Neuron (in vitro differentiated cells): ENCODE measurements around the gene GINS2.

Experiments used
- H2AFZ ChIP-seq: one replicate; pipeline ENCODE4 v1.6.1; 2013; ENCODE audit warnings: low read depth, mild to moderate bottlenecking, inconsistent platforms, low read length, moderate library complexity
- H3K27me3 ChIP-seq: one replicate; pipeline ENCODE4 v1.6.1; 2013; ENCODE audit warnings: low read length; ENCODE audit not compliant: insufficient read depth
- H3K36me3 ChIP-seq: one replicate; pipeline ENCODE4 v1.6.1; 2013; ENCODE audit warnings: low read length; ENCODE audit not compliant: insufficient read depth
- H3K4me1 ChIP-seq: one replicate; pipeline ENCODE4 v1.6.1; 2013; ENCODE audit warnings: low read length; ENCODE audit not compliant: insufficient read depth
- H3K4me3 ChIP-seq: 2 replicates; pipeline ENCODE4 v1.5.1; 2013; ENCODE audit warnings: mild to moderate bottlenecking, low read length, moderate library complexity
- H3K9me3 ChIP-seq: one replicate; pipeline ENCODE4 v1.6.1; 2013; ENCODE audit warnings: low read length

Gene GINS2

DNA sequence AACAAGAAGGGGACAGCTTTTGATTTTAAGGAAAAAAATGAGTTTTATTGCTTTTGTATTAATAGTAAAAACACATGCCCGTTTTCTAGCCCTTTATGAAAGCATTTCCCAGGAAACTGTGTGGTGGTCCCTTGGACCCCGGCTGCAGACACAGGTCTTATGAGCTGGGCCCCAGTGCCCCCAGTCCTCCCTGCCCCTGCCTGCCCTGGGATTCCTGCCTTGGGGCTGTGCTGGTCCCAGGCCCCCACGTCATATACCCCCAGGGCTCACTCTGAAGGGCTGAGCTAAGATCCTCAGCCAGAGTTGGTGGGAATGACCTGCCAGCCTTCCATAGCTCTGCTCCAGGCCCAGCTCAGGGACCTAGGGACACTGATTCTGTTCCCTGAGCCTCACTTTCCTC lies 30.8 kb downstream of the GINS2 start:
- H3K36me3 ChIP-seq: peaks cover 58% of the 10 kb centered on the region
- peaks cover 36% of the 10 kb centered on the region for H3K4me1 ChIP-seq
- no peak overlapping the region for H2AFZ ChIP-seq
- H3K9me3 ChIP-seq: no peaks in the 10 kb centered on the region
- no peak overlapping the region for H3K4me3 ChIP-seq
- H3K27me3 ChIP-seq: no peaks in the 10 kb centered on the region

- peaks cover 58% of the 10 kb centered on the region for H3K36me3 ChIP-seq
Measured at GRCh38 chr16:85657267-85657650, 31.5 kb downstream of the GINS2 start.

GRCh38 chr16:85656351-85657266 lies 32.1 kb downstream of the GINS2 start:
- Histone ChIP-seq H3K4me3 (no peak overlapping the region), H3K9me3 (no peaks in the 10 kb centered on the region), H3K27me3 (no peaks in the 10 kb centered on the region), H2AFZ (no peak overlapping the region), H3K36me3 (peaks cover 58% of the 10 kb centered on the region), H3K4me1 (peaks cover 34% of the 10 kb centered on the region)

More at GRCh38 chr16:85657267-85657650, 31.5 kb downstream of the GINS2 start:
- no peaks in the 10 kb centered on the region for H3K9me3 ChIP-seq
- no peaks in the 10 kb centered on the region for H3K27me3 ChIP-seq
- H3K4me3 ChIP-seq: no peak overlapping the region
- no peak overlapping the region for H2AFZ ChIP-seq
- H3K4me1 ChIP-seq: peaks cover 34% of the 10 kb centered on the region

GRCh38 chr16:85655216-85656129 lies 33.3 kb downstream of the GINS2 start:
- Histone ChIP-seq H3K9me3 (no peaks in the 10 kb centered on the region), H3K4me3 (no peak overlapping the region), H3K4me1 (peaks cover 33% of the 10 kb centered on the region), H2AFZ (no peak overlapping the region), H3K27me3 (no peaks in the 10 kb centered on the region), H3K36me3 (peaks cover 58% of the 10 kb centered on the region)

DNA sequence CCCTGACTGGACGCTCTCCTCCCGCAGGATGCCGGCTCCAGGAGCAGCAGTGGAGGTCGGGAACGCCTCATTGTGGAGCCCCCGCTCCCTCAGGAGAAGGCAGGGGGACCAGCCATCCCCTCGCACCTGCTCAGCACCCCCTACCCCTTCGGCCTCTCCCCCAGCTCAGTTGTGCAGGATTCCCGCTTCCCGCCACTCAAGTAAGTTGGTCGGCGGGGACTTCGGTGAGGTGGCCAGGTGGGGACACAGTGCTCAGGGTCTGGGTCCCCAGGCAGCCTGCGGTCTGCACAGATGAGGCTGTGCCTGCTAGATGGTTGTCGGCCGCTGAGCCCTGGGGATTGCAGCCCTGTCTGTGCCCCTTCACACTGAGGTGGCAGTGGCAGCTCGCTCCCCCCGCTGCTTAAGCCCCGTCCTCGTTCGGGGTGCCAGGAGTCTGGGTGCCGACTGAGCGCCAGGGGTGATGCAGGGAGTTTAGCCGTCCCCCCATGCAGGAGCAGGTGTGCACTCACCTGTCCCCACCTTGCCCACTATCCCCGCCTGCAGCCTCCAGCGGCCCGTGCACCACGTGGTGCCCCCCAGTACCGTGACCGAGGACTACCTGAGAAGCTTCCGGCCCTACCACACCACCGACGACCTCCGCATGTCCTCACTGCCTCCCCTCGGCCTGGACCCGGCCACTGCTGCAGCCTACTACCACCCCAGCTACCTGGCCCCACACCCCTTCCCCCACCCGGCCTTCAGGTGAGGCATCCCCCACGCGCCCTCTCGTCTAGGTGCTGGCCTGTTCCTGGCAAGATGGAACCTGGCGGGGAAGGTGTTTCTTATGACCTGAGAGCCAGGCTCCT lies 34.3 kb downstream of the GINS2 start:
- Histone ChIP-seq H3K4me3 (no peak overlapping the region), H3K9me3 (no peaks in the 10 kb centered on the region), H3K4me1 (peaks cover 26% of the 10 kb centered on the region), H2AFZ (no peak overlapping the region), H3K27me3 (no peaks in the 10 kb centered on the region), H3K36me3 (peaks cover 59% of the 10 kb centered on the region)

- peaks cover 23% of the 10 kb centered on the region for H3K4me1 ChIP-seq
- H2AFZ ChIP-seq: no peak overlapping the region
- no peaks in the 10 kb centered on the region for H3K9me3 ChIP-seq
- H3K4me3 ChIP-seq: no peak overlapping the region
- H3K36me3 ChIP-seq: peaks cover 59% of the 10 kb centered on the region
- H3K27me3 ChIP-seq: no peaks in the 10 kb centered on the region
Measured at GRCh38 chr16:85653290-85653891, 35.4 kb downstream of the GINS2 start.

DNA sequence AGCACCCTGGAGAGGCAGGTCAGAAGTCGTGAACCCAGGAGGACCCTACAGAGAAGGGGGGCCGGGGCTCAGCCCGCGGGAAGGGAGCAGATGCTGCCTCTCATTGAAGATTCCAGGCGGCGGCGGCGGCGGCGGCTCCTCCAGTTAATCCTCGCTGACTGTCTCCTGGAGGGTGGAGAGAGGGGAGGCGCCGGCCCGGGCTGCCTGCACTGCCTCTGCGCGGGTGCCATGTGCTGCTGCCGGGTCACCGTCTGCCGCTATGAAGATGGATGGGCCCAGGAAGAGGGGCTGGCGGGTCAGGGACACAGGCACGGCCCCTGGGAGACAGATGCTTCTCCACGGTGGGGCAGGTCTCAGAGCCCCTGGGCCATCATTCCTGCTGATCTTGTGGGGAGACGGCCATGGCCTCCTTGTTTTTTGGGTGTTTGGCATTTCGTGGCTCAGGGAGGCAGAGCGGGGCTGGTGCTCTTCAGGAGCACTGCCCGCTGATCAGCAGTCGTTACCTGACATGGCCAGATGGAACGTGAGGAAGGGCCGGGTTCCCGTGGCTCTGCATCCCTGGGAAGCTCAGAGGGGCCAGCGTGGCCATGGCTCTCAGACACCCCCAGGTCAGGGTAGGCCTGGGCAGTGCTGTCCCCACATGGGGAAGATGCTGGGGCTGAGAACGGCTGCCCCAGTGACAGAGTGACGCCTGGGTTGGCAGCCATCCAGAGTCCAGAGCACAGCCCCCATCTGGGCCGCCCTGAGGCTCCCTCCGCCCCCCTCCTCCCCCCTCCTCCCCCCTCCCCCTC lies 36.1 kb downstream of the GINS2 start:
- Histone ChIP-seq H3K27me3 (no peaks in the 10 kb centered on the region), H2AFZ (no peak overlapping the region), H3K9me3 (no peaks in the 10 kb centered on the region), H3K4me3 (no peak overlapping the region), H3K36me3 (peaks cover 54% of the 10 kb centered on the region), H3K4me1 (peaks cover 23% of the 10 kb centered on the region)

DNA sequence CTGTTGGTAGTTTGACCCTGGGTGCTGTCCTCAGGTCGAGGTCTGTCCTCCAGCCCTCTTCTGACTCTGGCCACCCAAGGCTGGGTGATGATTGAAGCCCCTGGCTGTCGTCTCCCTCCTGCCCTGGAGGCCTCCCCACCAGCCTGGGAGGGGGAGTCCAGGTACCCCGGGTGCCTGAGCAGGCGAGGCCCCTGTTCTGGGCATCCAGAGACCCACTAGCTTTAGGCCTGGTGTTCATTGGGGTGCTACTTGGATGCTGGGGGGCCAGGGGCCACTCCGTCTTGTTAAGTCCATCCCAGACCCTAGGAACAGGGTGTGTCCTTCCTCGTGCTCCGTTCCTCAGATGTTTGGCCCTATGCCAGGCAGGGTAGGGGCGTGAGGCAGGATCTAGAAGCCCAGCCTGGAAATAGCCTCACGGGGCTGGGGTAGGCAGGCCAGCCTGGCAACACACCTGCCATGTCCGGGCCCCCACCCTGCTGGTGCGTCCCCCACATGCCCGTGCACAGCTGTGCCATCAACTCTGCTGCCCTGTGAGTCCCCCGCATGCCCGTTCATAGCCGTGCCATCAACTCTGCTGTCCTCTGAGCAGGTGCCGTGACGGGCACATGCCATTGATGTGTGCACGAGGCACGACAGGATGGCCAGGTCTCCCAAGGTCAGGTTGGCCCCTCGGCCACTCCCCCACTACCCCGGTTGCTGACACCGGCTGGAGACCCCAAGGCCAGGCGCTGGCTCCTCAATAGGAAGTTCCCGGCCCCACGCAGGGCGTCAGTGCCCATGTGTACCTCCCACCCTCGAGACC lies 36.9 kb downstream of the GINS2 start:
- peaks cover 47% of the 10 kb centered on the region for H3K36me3 ChIP-seq
- no peak overlapping the region for H3K4me3 ChIP-seq
- H3K27me3 ChIP-seq: no peaks in the 10 kb centered on the region
- no peaks in the 10 kb centered on the region for H3K9me3 ChIP-seq
- H2AFZ ChIP-seq: no peak overlapping the region
- H3K4me1 ChIP-seq: peaks cover 23% of the 10 kb centered on the region

GRCh38 chr16:85650844-85651628 lies 37.7 kb downstream of the GINS2 start:
- no peak overlapping the region for H2AFZ ChIP-seq
- H3K4me1 ChIP-seq: peaks cover 23% of the 10 kb centered on the region
- no peaks in the 10 kb centered on the region for H3K9me3 ChIP-seq
- peaks cover 42% of the 10 kb centered on the region for H3K36me3 ChIP-seq
- H3K27me3 ChIP-seq: no peaks in the 10 kb centered on the region
- no peak overlapping the region for H3K4me3 ChIP-seq

DNA sequence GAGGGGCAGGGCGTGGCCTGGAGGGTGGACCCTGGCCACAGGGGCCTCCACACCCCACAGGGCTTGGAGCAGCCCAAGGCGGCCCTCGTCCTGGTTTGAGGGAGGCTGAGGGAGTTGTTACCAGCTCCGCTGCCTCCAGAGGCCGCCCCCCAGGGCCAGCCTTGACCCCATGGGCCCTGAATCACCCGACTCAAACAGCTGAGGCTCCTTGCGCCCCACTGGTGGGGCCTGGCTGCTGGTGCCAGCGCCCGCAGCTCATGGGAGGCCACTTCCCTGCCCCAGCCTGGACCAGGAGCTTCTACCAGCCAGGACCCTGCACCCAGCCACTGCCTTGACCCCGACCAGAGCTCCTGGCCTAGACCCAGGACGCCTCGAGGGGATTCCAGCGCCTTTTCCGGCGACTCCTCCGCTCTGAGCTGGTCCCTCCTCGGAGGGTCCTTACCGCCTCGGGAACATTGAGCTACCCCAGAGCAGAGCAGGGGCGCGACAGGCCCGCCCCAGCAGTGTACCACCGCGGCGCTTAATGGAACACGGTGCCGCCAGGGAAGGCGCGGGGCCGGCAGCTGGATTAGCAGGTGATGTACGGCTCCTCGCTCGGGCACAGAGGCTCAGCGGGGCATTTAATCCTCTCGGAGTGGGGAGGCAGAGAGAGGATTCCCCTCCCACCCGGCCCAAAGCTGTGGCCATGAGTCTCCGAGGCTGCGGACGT lies 38.5 kb downstream of the GINS2 start:
- Histone ChIP-seq H3K4me3 (no peak overlapping the region), H3K9me3 (no peaks in the 10 kb centered on the region), H2AFZ (no peak overlapping the region), H3K27me3 (no peaks in the 10 kb centered on the region), H3K36me3 (peaks cover 34% of the 10 kb centered on the region), H3K4me1 (peaks cover 23% of the 10 kb centered on the region)
